HG03575 (cell line): ENCODE data around the gene SPINK1.
"Not testable (repeated sequence)": the region's sequence is repeated elsewhere in the genome, so short reads cannot be mapped to it uniquely, and the experiment has no call there.

Experiments used
- ATAC-seq: cut with Tn5 transposase; IDR thresholded peaks from one replicate; pipeline ENCODE4 v1.9.1; 2021; ENCODE audit not compliant: unreplicated experiment, insufficient number of reproducible peaks, low FRiP score; ENCODE audit errors: extremely low read depth

SPINK1 gene

GRCh38 chr5:147819261-147819770 is 12.2 kb downstream of the SPINK1 start:
- ATAC-seq, result no peak

GRCh38 chr5:147818290-147818689 is 13.2 kb downstream of the SPINK1 start:
- no peak for ATAC-seq

- ATAC-seq, result no peak
Measured at GRCh38 chr5:147813696-147814095, 17.8 kb downstream of the SPINK1 start.

- no peak for ATAC-seq
Measured at GRCh38 chr5:147809830-147810666, 21.4 kb downstream of the SPINK1 start.

- peak; percentile 99 for ATAC-seq
Measured at GRCh38 chr5:147805030-147805454, 26.4 kb downstream of the SPINK1 start.

- ATAC-seq, result no peak
Measured at GRCh38 chr5:147804334-147804733, 27.1 kb downstream of the SPINK1 start.

- ATAC-seq, result no peak
Measured at GRCh38 chr5:147803926-147804325, 27.5 kb downstream of the SPINK1 start.

- ATAC-seq, result not testable (repeated sequence)
Measured at GRCh38 chr5:147803161-147803560, 28.3 kb downstream of the SPINK1 start.

- ATAC-seq, result no peak
Measured at GRCh38 chr5:147801461-147801860, 30.0 kb downstream of the SPINK1 start.

GRCh38 chr5:147800491-147800890 is 31.0 kb downstream of the SPINK1 start:
- no peak for ATAC-seq

- no peak for ATAC-seq
Measured at GRCh38 chr5:147796556-147797308, 34.7 kb downstream of the SPINK1 start.

- no peak for ATAC-seq
Measured at GRCh38 chr5:147791181-147791580, 40.3 kb downstream of the SPINK1 start.

- ATAC-seq, result no peak
Measured at GRCh38 chr5:147789820-147790219, 41.7 kb downstream of the SPINK1 start.

GRCh38 chr5:147788023-147788422 is 43.4 kb downstream of the SPINK1 start:
- no peak for ATAC-seq

- ATAC-seq, result no peak
Measured at GRCh38 chr5:147786142-147786541, 45.3 kb downstream of the SPINK1 start.

- no peak for ATAC-seq
Measured at GRCh38 chr5:147784146-147784987, 47.1 kb downstream of the SPINK1 start.

- peak; percentile 72 for ATAC-seq
Measured at GRCh38 chr5:147782110-147783028, 49.1 kb downstream of the SPINK1 start, which contains the start of gene JAKMIP2. Gene JAKMIP2 (minus strand): TSS chr5:147782728. CDS start chr5:147671806, 110,922 bp downstream.
